MCF 10A (cell line): Measurements from ENCODE around the gene METTL21C. TPM values are rescaled to one million over a fixed set of nuclear protein-coding genes. Genes with fewer than 3 reads are reported as not detected.

ENCODE experiments used
- BruUV-seq: library from RNA; stranded (reverse); fragments of 400-500 nt; replicated peaks from 2 replicates; lab custom pipeline; 2021; lab: Mats Ljungman, UMichigan
- CTCF ChIA-PET: fragments of 300-600 bp; sonication (Branson Sonifier 250); formaldehyde crosslinking; extraction: SDS; loops from one replicate; lab custom pipeline; 2021; ENCODE audit warnings: antibody characterized with exemption, inconsistent platforms; lab: Yijun Ruan, JAX
- POLR2A ChIA-PET: fragments of 300-600, 350-650 bp; sonication (Branson Sonifier 250); formaldehyde crosslinking; extraction: SDS; loops from one replicate; lab custom pipeline; 2020; ENCODE audit warnings: antibody characterized with exemption, inconsistent platforms; lab: Yijun Ruan, JAX
- DNase-seq: peaks from one replicate; pipeline ENCODE4 v3.0.0-alpha.2; 2018; ENCODE audit not compliant: unreplicated experiment
- H3K27ac Mint-ChIP-seq: one replicate; pipeline ENCODE4 v1.8.0; 2022; ENCODE audit warnings: mild to moderate bottlenecking, low read depth, mixed read lengths; ENCODE audit not compliant: unreplicated experiment
- H3K27me3 Mint-ChIP-seq: one replicate; pipeline ENCODE4 v1.8.0; 2022; ENCODE audit warnings: mixed read lengths; ENCODE audit not compliant: insufficient read depth, unreplicated experiment
- H3K36me3 Mint-ChIP-seq: one replicate; pipeline ENCODE4 v1.8.0; 2022; ENCODE audit warnings: mild to moderate bottlenecking, moderate library complexity, mixed read lengths; ENCODE audit not compliant: insufficient read depth, unreplicated experiment
- H3K4me1 Mint-ChIP-seq: one replicate; pipeline ENCODE4 v1.8.0; 2022; ENCODE audit warnings: mixed read lengths; ENCODE audit not compliant: insufficient read depth, unreplicated experiment
- H3K4me3 Mint-ChIP-seq: one replicate; pipeline ENCODE4 v1.8.0; 2022; ENCODE audit warnings: mild to moderate bottlenecking, moderate library complexity, mixed read lengths; ENCODE audit not compliant: unreplicated experiment
- H3K9me3 Mint-ChIP-seq: one replicate; pipeline ENCODE4 v1.8.0; 2022; ENCODE audit warnings: mixed read lengths; ENCODE audit not compliant: unreplicated experiment
- CTCF ChIP-seq: fragments of 200-600 bp; IDR thresholded peaks from one replicate; pipeline ENCODE4 v1.8.0; 2022; ENCODE audit warnings: antibody characterized with exemption, mild to moderate bottlenecking; ENCODE audit not compliant: unreplicated experiment
- intact Hi-C: fragments of 100-400 bp; cut with micrococcal nuclease; formaldehyde crosslinking; loops from 2 replicates; pipeline ENCODE4 v1.14.1; 2022
- total RNA-seq: library from RNA; stranded (reverse); gene quantifications from 2 replicates; pipeline ENCODE4 v1.2.3, GENCODE V29; 2022

METTL21C gene
- total RNA-seq, 1 experiment from 2014 or later: not detected

- Mint-ChIP-seq H3K4me3 (no peak overlapping the region), H3K27me3 (no peaks in the 10 kb centered on the region), H3K27ac (no peak overlapping the region), H3K4me1 (peaks cover 40% of the 10 kb centered on the region), H3K9me3 (no peaks in the 10 kb centered on the region), H3K36me3 (no peaks in the 10 kb centered on the region)
- ChIA-PET CTCF (interaction anchor here (0.6 to 9.3 kb wide), 4 partner anchors 13 to 123 kb away, joined by 3 to 52 read pairs (median 4); no protein-coding TSS in a partner anchor), POLR2A (interaction anchor here (0.7 to 1.6 kb wide), 3 partner anchors 11 to 450 kb away, joined by 3 to 5 read pairs (median 4); no protein-coding TSS in a partner anchor)
- intact Hi-C loops: no loop called here
- no peak for TF ChIP-seq CTCF
- no peak for DNase-seq
- no TSS peak for BruUV-seq
Observed at GRCh38 chr13:102702965-102703725, 8.3 kb upstream of the METTL21C start.

- Mint-ChIP-seq H3K4me1 (peaks cover 22% of the 10 kb centered on the region), H3K9me3 (no peaks in the 10 kb centered on the region), H3K27me3 (no peaks in the 10 kb centered on the region), H3K4me3 (no peak overlapping the region), H3K27ac (no peak overlapping the region), H3K36me3 (no peaks in the 10 kb centered on the region)
- POLR2A ChIA-PET: no interaction called here
- no TSS peak for BruUV-seq
- TF ChIP-seq CTCF: no peak
- CTCF ChIA-PET: no interaction called here
- intact Hi-C loops: no loop called here
- DNase-seq: no peak
Observed at GRCh38 chr13:102701331-102701730, 6.5 kb upstream of the METTL21C start.

GRCh38 chr13:102700088-102701031 lies 5.5 kb upstream of the METTL21C start:
- Mint-ChIP-seq H3K36me3 (no peaks in the 10 kb centered on the region), H3K4me1 (peaks cover 20% of the 10 kb centered on the region), H3K9me3 (no peaks in the 10 kb centered on the region), H3K27ac (no peak overlapping the region), H3K4me3 (no peak overlapping the region), H3K27me3 (peaks cover 7% of the 10 kb centered on the region)
- intact Hi-C loops: no loop called here
- ChIA-PET POLR2A (no interaction called here), CTCF (no interaction called here)
- no peak for DNase-seq
- BruUV-seq: no TSS peak
- no peak for TF ChIP-seq CTCF

GRCh38 chr13:102699504-102699903 lies 4.7 kb upstream of the METTL21C start:
- no TSS peak for BruUV-seq
- Mint-ChIP-seq H3K27ac (no peak overlapping the region), H3K27me3 (peaks cover 15% of the 10 kb centered on the region), H3K36me3 (no peaks in the 10 kb centered on the region), H3K4me3 (no peak overlapping the region), H3K9me3 (no peaks in the 10 kb centered on the region), H3K4me1 (peaks cover 12% of the 10 kb centered on the region)
- POLR2A ChIA-PET: no interaction called here
- CTCF ChIA-PET: no interaction called here
- no peak for DNase-seq
- no peak for TF ChIP-seq CTCF
- intact Hi-C loops: no loop called here
